B cell (primary cell): Measurements from ENCODE around the gene PSMB5.

Experiments
- EZH2 ChIP-seq: IDR thresholded peaks from 2 replicates; pipeline ENCODE4 v1.6.1; 2012; ENCODE audit warnings: borderline replicate concordance, low read depth, mild to moderate bottlenecking, moderate library complexity, low read length; ENCODE audit not compliant: insufficient read depth, poor library complexity, severe bottlenecking
- TF ChIP-seq, protein P1 (sequence below): fragments of 200-600 bp; IDR thresholded peaks from one replicate; pipeline ENCODE4 v1.8.0; 2022; ENCODE audit warnings: antibody characterized with exemption, mild to moderate bottlenecking

DNA sequence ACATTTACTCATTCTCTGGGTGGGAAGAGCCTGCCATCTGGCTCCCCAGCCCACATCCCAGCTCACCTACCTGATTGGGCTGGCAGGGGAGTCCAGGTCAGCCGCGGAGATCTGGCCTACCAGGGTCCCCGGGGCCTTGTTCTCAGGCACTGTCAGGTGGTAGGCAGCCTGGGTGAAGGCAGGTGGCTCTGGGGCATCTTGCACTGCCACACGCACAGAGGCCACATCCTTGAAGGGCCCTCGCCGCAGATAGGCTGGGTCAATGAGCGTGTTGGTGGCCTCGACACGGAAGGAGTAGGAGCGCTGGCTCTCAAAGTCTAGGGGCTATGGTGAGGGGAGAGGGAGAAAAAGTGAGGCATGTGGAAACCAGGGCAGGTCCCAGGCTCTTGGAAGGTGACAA lies 18.7 kb upstream of the PSMB5 start:
- TF ChIP-seq, protein P1, sequence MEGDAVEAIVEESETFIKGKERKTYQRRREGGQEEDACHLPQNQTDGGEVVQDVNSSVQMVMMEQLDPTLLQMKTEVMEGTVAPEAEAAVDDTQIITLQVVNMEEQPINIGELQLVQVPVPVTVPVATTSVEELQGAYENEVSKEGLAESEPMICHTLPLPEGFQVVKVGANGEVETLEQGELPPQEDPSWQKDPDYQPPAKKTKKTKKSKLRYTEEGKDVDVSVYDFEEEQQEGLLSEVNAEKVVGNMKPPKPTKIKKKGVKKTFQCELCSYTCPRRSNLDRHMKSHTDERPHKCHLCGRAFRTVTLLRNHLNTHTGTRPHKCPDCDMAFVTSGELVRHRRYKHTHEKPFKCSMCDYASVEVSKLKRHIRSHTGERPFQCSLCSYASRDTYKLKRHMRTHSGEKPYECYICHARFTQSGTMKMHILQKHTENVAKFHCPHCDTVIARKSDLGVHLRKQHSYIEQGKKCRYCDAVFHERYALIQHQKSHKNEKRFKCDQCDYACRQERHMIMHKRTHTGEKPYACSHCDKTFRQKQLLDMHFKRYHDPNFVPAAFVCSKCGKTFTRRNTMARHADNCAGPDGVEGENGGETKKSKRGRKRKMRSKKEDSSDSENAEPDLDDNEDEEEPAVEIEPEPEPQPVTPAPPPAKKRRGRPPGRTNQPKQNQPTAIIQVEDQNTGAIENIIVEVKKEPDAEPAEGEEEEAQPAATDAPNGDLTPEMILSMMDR, result no peak
- no peak for TF ChIP-seq EZH2
